Lower leg skin (tissue), 3 donors: Measurements from ENCODE around the gene DACT2.

ENCODE experiments used
- CTCF ChIP-seq, 3 donors: fragments of 450-650 bp; IDR thresholded peaks; one replicate each; pipeline ENCODE4 v1.5.1; 2016; ENCODE audit warnings: antibody characterized with exemption in 3 of 3, mild to moderate bottlenecking in 3 of 3, moderate library complexity in 2 of 3
- POLR2A ChIP-seq, 2 donors: fragments of 450-650 bp; IDR thresholded peaks; one replicate each; pipeline ENCODE4 v1.6.1; 2016 to 2017; ENCODE audit warnings: antibody characterized with exemption in 2 of 2, mild to moderate bottlenecking in 1 of 2, moderate library complexity in 1 of 2

- TF ChIP-seq POLR2A (IDR thresholded peaks at IDR 0.05) (no peak), CTCF (IDR thresholded peaks at IDR 0.05) (no peak)
Measured at GRCh38 chr6:168363302-168363701, 43.7 kb upstream of the DACT2 start.
